Endothelial cell (in vitro differentiated cells): ENCODE results near the gene TBC1D1. TPM values are rescaled to one million over a fixed set of nuclear protein-coding genes. Genes with fewer than 3 reads are reported as not detected.
A peak's percentile ranks its signal among the peaks of the same experiment; 100 is the strongest.

Experiments
- DNase-seq: peaks from one replicate; pipeline ENCODE4 v3.0.0; 2021; ENCODE audit warnings: low spot score
- H3K27ac Mint-ChIP-seq: one replicate; pipeline ENCODE4 v1.8.0; 2021; ENCODE audit warnings: mixed read lengths, inconsistent platforms; ENCODE audit not compliant: unreplicated experiment
- H3K27me3 Mint-ChIP-seq: one replicate; pipeline ENCODE4 v1.8.0; 2021; ENCODE audit warnings: mild to moderate bottlenecking, moderate library complexity, mixed read lengths, inconsistent platforms; ENCODE audit not compliant: unreplicated experiment
- H3K36me3 Mint-ChIP-seq: one replicate; pipeline ENCODE4 v1.8.0; 2021; ENCODE audit warnings: mild to moderate bottlenecking, low read depth, mixed read lengths, inconsistent platforms; ENCODE audit not compliant: unreplicated experiment
- H3K4me1 Mint-ChIP-seq: one replicate; pipeline ENCODE4 v1.8.0; 2021; ENCODE audit warnings: mild to moderate bottlenecking, mixed read lengths, inconsistent platforms; ENCODE audit not compliant: unreplicated experiment
- H3K4me3 Mint-ChIP-seq: one replicate; pipeline ENCODE4 v1.8.0; 2021; ENCODE audit warnings: mild to moderate bottlenecking, mixed read lengths, inconsistent platforms; ENCODE audit not compliant: unreplicated experiment
- H3K9me3 Mint-ChIP-seq: one replicate; pipeline ENCODE4 v1.8.0; 2021; ENCODE audit warnings: mixed read lengths, inconsistent platforms; ENCODE audit not compliant: unreplicated experiment
- CTCF ChIP-seq: fragments of 200-600 bp; sonication (generic); IDR thresholded peaks from one replicate; pipeline ENCODE4 v1.5.0; 2021; ENCODE audit warnings: antibody characterized with exemption; ENCODE audit not compliant: unreplicated experiment
- total RNA-seq: library from RNA; stranded (reverse); fragmentation: NEBNext Ultra II Directional; extraction: Animal tissue kit (Norgen Biotek cat#: 25700); gene quantifications from one replicate; pipeline ENCODE4 v1.2.1, GENCODE V29; 2021; ENCODE audit not compliant: unreplicated experiment

TBC1D1 gene
- total RNA-seq, 1 donor from 2014 or later, result 139 TPM

- peaks cover 9% of the 10 kb centered on the region for H3K4me1 Mint-ChIP-seq
- DNase-seq, result no peak
- no peaks in the 10 kb centered on the region for H3K9me3 Mint-ChIP-seq
- H3K4me3 Mint-ChIP-seq, result peak overlapping the region; percentile 19
- no peak for TF ChIP-seq CTCF
- no peaks in the 10 kb centered on the region for H3K27me3 Mint-ChIP-seq
- no peak overlapping the region for H3K27ac Mint-ChIP-seq
- peaks cover 15% of the 10 kb centered on the region for H3K36me3 Mint-ChIP-seq
Observed at GRCh38 chr4:38030023-38030422, 139.1 kb downstream of the TBC1D1 start.

- Mint-ChIP-seq H3K4me3 (no peak overlapping the region), H3K9me3 (no peaks in the 10 kb centered on the region), H3K27me3 (no peaks in the 10 kb centered on the region), H3K27ac (no peak overlapping the region), H3K36me3 (peaks cover 4% of the 10 kb centered on the region), H3K4me1 (peaks cover 2% of the 10 kb centered on the region)
- TF ChIP-seq CTCF, result peak; percentile 68
- DNase-seq, result peak; percentile 42
Observed at GRCh38 chr4:38034986-38035882, 144.3 kb downstream of the TBC1D1 start.

GRCh38 chr4:38036548-38036947, 145.7 kb downstream of the TBC1D1 start:
- H3K27ac Mint-ChIP-seq, result no peak overlapping the region
- H3K4me1 Mint-ChIP-seq, result no peaks in the 10 kb centered on the region
- no peaks in the 10 kb centered on the region for H3K27me3 Mint-ChIP-seq
- DNase-seq, result no peak
- no peaks in the 10 kb centered on the region for H3K9me3 Mint-ChIP-seq
- H3K4me3 Mint-ChIP-seq, result no peak overlapping the region
- no peak for TF ChIP-seq CTCF
- peaks cover 7% of the 10 kb centered on the region for H3K36me3 Mint-ChIP-seq

- Mint-ChIP-seq H3K27me3 (no peaks in the 10 kb centered on the region), H3K27ac (no peak overlapping the region), H3K4me3 (no peak overlapping the region), H3K9me3 (no peaks in the 10 kb centered on the region), H3K36me3 (peaks cover 7% of the 10 kb centered on the region), H3K4me1 (no peaks in the 10 kb centered on the region)
- no peak for TF ChIP-seq CTCF
- DNase-seq, result no peak
Observed at GRCh38 chr4:38037612-38038011, 146.7 kb downstream of the TBC1D1 start.

- H3K4me3 Mint-ChIP-seq, result no peak overlapping the region
- peaks cover 7% of the 10 kb centered on the region for H3K36me3 Mint-ChIP-seq
- no peak for DNase-seq
- TF ChIP-seq CTCF, result no peak
- H3K27me3 Mint-ChIP-seq, result peaks cover 2% of the 10 kb centered on the region
- H3K27ac Mint-ChIP-seq, result no peak overlapping the region
- H3K9me3 Mint-ChIP-seq, result no peaks in the 10 kb centered on the region
- no peaks in the 10 kb centered on the region for H3K4me1 Mint-ChIP-seq
Observed at GRCh38 chr4:38040619-38041018, 149.7 kb downstream of the TBC1D1 start.
